H9 (cell line): ENCODE results near the gene SLC35E3. TPM values are rescaled to one million over a fixed set of nuclear protein-coding genes. Genes with fewer than 3 reads are reported as not detected.

Experiments used
- DNase-seq: peaks from one replicate; pipeline ENCODE4 v3.0.0-alpha.2; 2017
- H2AFZ ChIP-seq: one replicate; pipeline ENCODE4 v1.6.1; 2013; ENCODE audit warnings: mild to moderate bottlenecking, low read length, control low read depth, moderate library complexity
- H2AK5ac ChIP-seq: 2 replicates; pipeline ENCODE4 v1.6.1; 2013; ENCODE audit warnings: low read length, control low read depth, mixed read lengths; ENCODE audit not compliant: insufficient read length
- H2BK120ac ChIP-seq: one replicate; pipeline ENCODE4 v1.6.1; 2013; ENCODE audit warnings: low read depth, mild to moderate bottlenecking, low read length, control low read depth, inconsistent platforms; ENCODE audit not compliant: poor library complexity, severe bottlenecking
- H2BK12ac ChIP-seq: 2 replicates; pipeline ENCODE4 v1.6.1; 2013; ENCODE audit warnings: low read length, control low read depth, mixed read lengths, low read depth; ENCODE audit not compliant: insufficient read length
- H2BK15ac ChIP-seq: 2 replicates; pipeline ENCODE4 v1.6.1; 2013; ENCODE audit warnings: low read depth, low read length, control low read depth
- H2BK20ac ChIP-seq: one replicate; pipeline ENCODE4 v1.6.1; 2013; ENCODE audit warnings: low read depth, mild to moderate bottlenecking, low read length, control low read depth, inconsistent platforms; ENCODE audit not compliant: poor library complexity, severe bottlenecking
- H2BK5ac ChIP-seq: 2 replicates; pipeline ENCODE4 v1.6.1; 2013; ENCODE audit warnings: low read length, control low read depth, mixed read lengths; ENCODE audit not compliant: insufficient read length
- H3K14ac ChIP-seq: 2 replicates; pipeline ENCODE4 v1.6.1; 2013; ENCODE audit warnings: low read length, control low read depth; ENCODE audit not compliant: insufficient read depth
- H3K18ac ChIP-seq: 2 replicates; pipeline ENCODE4 v1.6.1; 2013; ENCODE audit warnings: low read depth, mild to moderate bottlenecking, mixed read lengths, low read length, control low read depth; ENCODE audit not compliant: insufficient read length
- H3K23ac ChIP-seq: 2 replicates; pipeline ENCODE4 v1.6.1; 2013; ENCODE audit warnings: low read length, control low read depth, mixed read lengths, low read depth; ENCODE audit not compliant: insufficient read length
- H3K23me2 ChIP-seq: 2 replicates; pipeline ENCODE4 v1.6.1; 2013; ENCODE audit warnings: low read depth, mild to moderate bottlenecking, mixed read lengths, low read length, control low read depth; ENCODE audit not compliant: insufficient read length, poor library complexity, severe bottlenecking
- H3K27ac ChIP-seq: 2 replicates; pipeline ENCODE4 v1.5.1; 2013; ENCODE audit warnings: low read length, control low read depth, mixed read lengths, low read depth; ENCODE audit not compliant: insufficient read length
- H3K27me3 ChIP-seq: 2 replicates; pipeline ENCODE4 v1.6.1; 2013; ENCODE audit warnings: low read length, control low read depth, inconsistent platforms; ENCODE audit not compliant: insufficient read depth
- H3K4ac ChIP-seq: 2 replicates; pipeline ENCODE4 v1.6.1; 2013; ENCODE audit warnings: low read depth, mild to moderate bottlenecking, control low read depth, inconsistent platforms, low read length, moderate library complexity
- H3K4me1 ChIP-seq: 2 replicates; pipeline ENCODE4 v1.6.1; 2013; ENCODE audit warnings: low read length, control low read depth, inconsistent platforms; ENCODE audit not compliant: insufficient read depth
- H3K4me2 ChIP-seq: 2 replicates; pipeline ENCODE4 v1.6.1; 2013; ENCODE audit warnings: low read length, control low read depth, mixed read lengths; ENCODE audit not compliant: insufficient read length, insufficient read depth
- H3K56ac ChIP-seq: 2 replicates; pipeline ENCODE4 v1.6.1; 2013; ENCODE audit warnings: low read depth, mild to moderate bottlenecking, mixed read lengths, low read length, control low read depth; ENCODE audit not compliant: insufficient read length
- H3K79me1 ChIP-seq: 2 replicates; pipeline ENCODE4 v1.6.1; 2013; ENCODE audit warnings: low read depth, mild to moderate bottlenecking, moderate library complexity, low read length, control low read depth, inconsistent platforms; ENCODE audit not compliant: insufficient read depth, poor library complexity, severe bottlenecking
- H3K79me2 ChIP-seq: 2 replicates; pipeline ENCODE4 v1.6.1; 2013; ENCODE audit warnings: low read length, control low read depth, inconsistent platforms; ENCODE audit not compliant: insufficient read depth
- H3K9ac ChIP-seq: 2 replicates; pipeline ENCODE4 v1.6.1; 2013; ENCODE audit warnings: low read length, control low read depth, mixed read lengths; ENCODE audit not compliant: insufficient read length; ENCODE audit errors: extremely low read depth
- H3K9me3 ChIP-seq: one replicate; pipeline ENCODE4 v1.6.1; 2013; ENCODE audit warnings: low read depth, low read length, inconsistent platforms; ENCODE audit not compliant: control insufficient read depth
- H3T11ph ChIP-seq: one replicate; pipeline ENCODE4 v1.6.1; 2013; ENCODE audit warnings: mild to moderate bottlenecking, low read length, control low read depth, inconsistent platforms
- H4K20me1 ChIP-seq: one replicate; pipeline ENCODE4 v1.6.1; 2013; ENCODE audit not compliant: control insufficient read depth, insufficient read length, insufficient read depth
- H4K5ac ChIP-seq: 2 replicates; pipeline ENCODE4 v1.6.1; 2013; ENCODE audit warnings: low read depth, mild to moderate bottlenecking, mixed read lengths, low read length, control low read depth; ENCODE audit not compliant: insufficient read length
- H4K8ac ChIP-seq: replicated peaks from 2 replicates; pipeline ENCODE4 v1.6.1; 2013; ENCODE audit warnings: low read length, control low read depth, mixed read lengths, low read depth; ENCODE audit not compliant: insufficient read length
- H4K91ac ChIP-seq: 2 replicates; pipeline ENCODE4 v1.6.1; 2013; ENCODE audit warnings: low read depth, mild to moderate bottlenecking, moderate library complexity, mixed read lengths, low read length, control low read depth; ENCODE audit not compliant: insufficient read length
- H3K27ac Mint-ChIP-seq, 3 experiments: 2 replicates in 2 of 3; 3 replicates in 1 of 3; pipeline ENCODE4 v1.8.0; 2020 to 2021; ENCODE audit warnings: mixed read lengths in 3 of 3, mild to moderate bottlenecking in 1 of 3, moderate library complexity in 1 of 3
- H3K27me3 Mint-ChIP-seq: 2 replicates; pipeline ENCODE4 v1.8.0; 2021; ENCODE audit warnings: low read depth, mild to moderate bottlenecking, moderate library complexity, mixed read lengths
- H3K36me3 Mint-ChIP-seq, 3 experiments: 2 replicates in 2 of 3; 3 replicates in 1 of 3; pipeline ENCODE4 v1.8.0; 2020 to 2021; ENCODE audit warnings: low read depth in 3 of 3, mixed read lengths in 3 of 3; ENCODE audit not compliant: insufficient read depth in 1 of 3
- H3K4me1 Mint-ChIP-seq, 2 experiments: 2 replicates each; pipeline ENCODE4 v1.8.0; 2020; ENCODE audit warnings: mixed read lengths in 2 of 2
- H3K4me3 Mint-ChIP-seq, 2 experiments: 2 replicates in 1 of 2; 3 replicates in 1 of 2; pipeline ENCODE4 v1.8.0; 2020 to 2021; ENCODE audit warnings: mild to moderate bottlenecking in 2 of 2, mixed read lengths in 2 of 2, moderate library complexity in 1 of 2
- H3K9me3 Mint-ChIP-seq, 2 experiments: 2 replicates in 1 of 2; 3 replicates in 1 of 2; pipeline ENCODE4 v1.8.0; 2020; ENCODE audit warnings: mild to moderate bottlenecking in 2 of 2, mixed read lengths in 2 of 2, moderate library complexity in 1 of 2
- CTCF ChIP-seq: fragments of 200-600 bp; sonication (generic); conservative IDR thresholded peaks from 3 replicates; pipeline ENCODE4 v1.8.0; 2021; ENCODE audit warnings: antibody characterized with exemption, mild to moderate bottlenecking
- WGBS: extraction: QIAGEN DNeasy Blood & Tissue Kit; methylation state at CpG from one replicate; pipeline ENCODE4 v1.1.7; 2013; ENCODE audit warnings: missing lambda C conversion rate, low lambda C conversion rate, mixed read lengths; ENCODE audit not compliant: insufficient read length; ENCODE audit errors: extremely low coverage; 5-methylcytosine and 5-hydroxymethylcytosine counted together
- total RNA-seq: library from RNA; stranded (reverse); gene quantifications from 2 replicates; pipeline ENCODE4 v1.2.1, GENCODE V29; 2021

Gene SLC35E3
- total RNA-seq, 1 experiment from 2014 or later = 17.9 TPM

GRCh38 chr12:68785358-68785757 is 39.4 kb downstream of the SLC35E3 start:
- peaks cover 4 to 9% of the 10 kb centered on the region in 2 experiments; a peak in 3 of 4 replicates for H3K4me1 Mint-ChIP-seq
- H3K27ac Mint-ChIP-seq = no peak overlapping the region
- H3K4me3 Mint-ChIP-seq = no peak overlapping the region
- no peaks in the 10 kb centered on the region for H3K79me1 ChIP-seq
- WGBS = no CpG with 5 or more reads among the region's 2 CpGs
- H3K23me2 ChIP-seq = no peaks in the 10 kb centered on the region
- no peak overlapping the region for H3K4me2 ChIP-seq
- H3K9me3 ChIP-seq = no peaks in the 10 kb centered on the region
- no peak overlapping the region for H3K56ac ChIP-seq
- no peaks in the 10 kb centered on the region; the same call in 1 of the 2 replicates for H3K27me3 Mint-ChIP-seq
- no peaks in the 10 kb centered on the region for H3K4me1 ChIP-seq
- no peak overlapping the region for H3K14ac ChIP-seq
- no peak for DNase-seq
- H2BK12ac ChIP-seq = no peak overlapping the region
- no peak overlapping the region for H2AK5ac ChIP-seq
- no peak overlapping the region for H2AFZ ChIP-seq
- H4K91ac ChIP-seq = no peak overlapping the region
- TF ChIP-seq CTCF = no peak
- no peaks in the 10 kb centered on the region for H4K20me1 ChIP-seq
- H3K27me3 ChIP-seq = no peaks in the 10 kb centered on the region
- H3K9me3 Mint-ChIP-seq = no peaks in the 10 kb centered on the region; a peak in 1 of 5 replicates
- no peak overlapping the region for H3K9ac ChIP-seq
- H4K5ac ChIP-seq = no peak overlapping the region
- no peak overlapping the region for H2BK20ac ChIP-seq
- H4K8ac ChIP-seq = no peak overlapping the region
- H3K79me2 ChIP-seq = no peaks in the 10 kb centered on the region
- no peak overlapping the region for H2BK5ac ChIP-seq
- no peak overlapping the region for H3K4ac ChIP-seq
- no peak overlapping the region for H3T11ph ChIP-seq
- H3K23ac ChIP-seq = no peak overlapping the region
- no peak overlapping the region for H3K27ac ChIP-seq
- H3K18ac ChIP-seq = no peak overlapping the region
- no peak overlapping the region for H2BK15ac ChIP-seq
- H3K36me3 Mint-ChIP-seq = no peaks in the 10 kb centered on the region
- H2BK120ac ChIP-seq = no peak overlapping the region
